HCT116 (cell line): ENCODE data around the gene TMEM185B. TPM values are rescaled to one million over a fixed set of nuclear protein-coding genes. Genes with fewer than 3 reads are reported as not detected.

Experiments
- ATAC-seq: fragments of 200-7000 bp; cut with Tn5 transposase; 2 replicates; pipeline ENCODE4 v1.9.1; 2020; ENCODE audit warnings: mild to moderate bottlenecking, moderate library complexity
- BruUV-seq: library from RNA; stranded (reverse); fragments of 400-500 nt; replicated peaks from 2 replicates; lab custom pipeline; 2021; lab: Mats Ljungman, UMichigan
- CTCF ChIA-PET: fragments of 300-600 bp; sonication (Branson Sonifier 250); formaldehyde crosslinking; loops from one replicate; lab custom pipeline; 2021; ENCODE audit warnings: antibody characterized with exemption; lab: Charles Lee
- POLR2A ChIA-PET: fragments of 300-600, 350-600 bp; sonication (Branson Sonifier 250); formaldehyde crosslinking; loops from one replicate; lab custom pipeline; 2021; ENCODE audit warnings: antibody characterized with exemption; lab: Charles Lee
- RAD21 ChIA-PET, 2 experiments: fragments of 300-600 bp; sonication (Branson Sonifier 250); formaldehyde crosslinking; loops; one replicate each; lab custom pipeline; 2023; ENCODE audit warnings: low total read pairs in 2 of 2; ENCODE audit not compliant: uncharacterized antibody in 2 of 2, unreplicated experiment in 2 of 2, low non-redundant PET in 1 of 2; lab: Charles Lee
- DNase-seq: peaks from one replicate; pipeline ENCODE4 v3.0.0-alpha.2; 2010; ENCODE audit warnings: low read depth, low spot score
- H2AFZ ChIP-seq: fragments of 200-600 bp; shearing (Covaris generic), sonication (generic); 2 replicates; pipeline ENCODE4 v1.6.1; 2017; ENCODE audit warnings: low read depth, mixed run types, mixed read lengths, antibody characterized with exemption, low read length; ENCODE audit not compliant: poor library complexity, severe bottlenecking
- H3K27ac ChIP-seq: 2 replicates; pipeline ENCODE4 v1.5.1; 2012; ENCODE audit warnings: low read depth, low read length
- H3K27me3 ChIP-seq: fragments of 200-600 bp; sonication (generic); 2 replicates; pipeline ENCODE4 v1.6.1; 2016; ENCODE audit warnings: mixed run types, low read length, mixed read lengths; ENCODE audit not compliant: insufficient read depth
- H3K36me3 ChIP-seq, 2 experiments: fragments of 200-500 bp in 1 of 2; fragments of 200-600 bp in 1 of 2; sonication (Bioruptor generic) in 1 of 2; sonication (generic) in 1 of 2; 2 replicates each; pipeline versions ENCODE4 v1.5.1 to v1.6.1; 2014 to 2016; ENCODE audit warnings: low read length in 2 of 2, inconsistent platforms in 1 of 2, mixed read lengths in 1 of 2, mixed run types in 1 of 2; ENCODE audit not compliant: insufficient read depth in 2 of 2, control insufficient read depth in 1 of 2
- H3K4me1 ChIP-seq, 2 experiments: fragments of 200-600 bp in 1 of 2; sonication (generic) in 1 of 2; 2 replicates each; pipeline versions ENCODE4 v1.5.1 to v1.6.1; 2012 to 2017; ENCODE audit warnings: low read length in 2 of 2, inconsistent platforms in 1 of 2, mild to moderate bottlenecking in 1 of 2, mixed read lengths in 1 of 2, mixed run types in 1 of 2, moderate library complexity in 1 of 2; ENCODE audit not compliant: insufficient read depth in 2 of 2, control insufficient read depth in 1 of 2
- H3K4me2 ChIP-seq: fragments of 200-600 bp; sonication (generic); 2 replicates; pipeline ENCODE4 v1.6.1; 2017; ENCODE audit warnings: mixed run types, low read length, mixed read lengths
- H3K4me3 ChIP-seq, 2 experiments: fragments of 200-600 bp in 1 of 2; sonication (generic) in 1 of 2; replicated peaks in 1 of 2; 2 replicates each; pipeline ENCODE4 v1.5.1; 2011 to 2016; ENCODE audit warnings: low read length in 2 of 2, control low read depth in 1 of 2, low read depth in 1 of 2, mild to moderate bottlenecking in 1 of 2, mixed read lengths in 1 of 2, mixed run types in 1 of 2
- H3K79me2 ChIP-seq: fragments of 200-600 bp; sonication (generic); 2 replicates; pipeline ENCODE4 v1.6.1; 2017; ENCODE audit warnings: mild to moderate bottlenecking, mixed run types, low read length, moderate library complexity, mixed read lengths; ENCODE audit not compliant: insufficient read depth
- H3K9ac ChIP-seq: fragments of 200-600 bp; sonication (generic); 2 replicates; pipeline ENCODE4 v1.6.1; 2016; ENCODE audit warnings: low read length, mixed read lengths
- H3K9me2 ChIP-seq: fragments of 200-600 bp; sonication (generic), shearing (Covaris generic); 2 replicates; pipeline ENCODE4 v1.6.1; 2017; ENCODE audit warnings: mixed run types, mild to moderate bottlenecking, moderate library complexity; ENCODE audit not compliant: insufficient read depth
- H3K9me3 ChIP-seq, 2 experiments: fragments of 200-500 bp in 1 of 2; fragments of 200-600 bp in 1 of 2; sonication (Bioruptor generic) in 1 of 2; sonication (generic) in 1 of 2; 2 replicates each; pipeline ENCODE4 v1.6.1; 2014 to 2017; ENCODE audit warnings: low read length in 2 of 2, mixed read lengths in 2 of 2, inconsistent platforms in 1 of 2, low read depth in 1 of 2, mild to moderate bottlenecking in 1 of 2, mixed run types in 1 of 2, moderate library complexity in 1 of 2; ENCODE audit not compliant: control insufficient read depth in 1 of 2, insufficient read depth in 1 of 2
- H4K20me1 ChIP-seq: fragments of 200-600 bp; sonication (generic), shearing (Covaris generic); 2 replicates; pipeline ENCODE4 v1.6.1; 2017; ENCODE audit warnings: mixed run types, mild to moderate bottlenecking, moderate library complexity; ENCODE audit not compliant: insufficient read depth
- CEBPB ChIP-seq: IDR thresholded peaks from 2 replicates; pipeline ENCODE4 v1.6.1; 2012; ENCODE audit warnings: low read depth
- EGR1 ChIP-seq: IDR thresholded peaks from 2 replicates; pipeline ENCODE4 v1.6.1; 2012; ENCODE audit warnings: low read depth
- ELF1 ChIP-seq: IDR thresholded peaks from 2 replicates; pipeline ENCODE4 v1.6.1; 2012; ENCODE audit warnings: low read depth, borderline replicate concordance
- EZH2 ChIP-seq: fragments of 200-600 bp; sonication (generic); IDR thresholded peaks from 2 replicates; pipeline ENCODE4 v1.6.1; 2017; ENCODE audit warnings: antibody characterized with exemption, mixed run types
- EZH2phosphoT487 ChIP-seq: fragments of 200-600 bp; IDR thresholded peaks from 2 replicates; pipeline ENCODE4 v1.6.1; 2018; ENCODE audit warnings: antibody characterized with exemption, borderline replicate concordance
- FOSL1 ChIP-seq: IDR thresholded peaks from 2 replicates; pipeline ENCODE4 v1.6.1; 2012; ENCODE audit warnings: low read depth
- JUND ChIP-seq: IDR thresholded peaks from 2 replicates; pipeline ENCODE4 v1.6.1; 2012
- POLR2A ChIP-seq: IDR thresholded peaks from 2 replicates; pipeline ENCODE4 v1.7.0; 2011; ENCODE audit warnings: borderline replicate concordance; ENCODE audit not compliant: insufficient read depth, insufficient read length; ENCODE audit errors: extremely low read depth
- POLR2AphosphoS5 ChIP-seq: IDR thresholded peaks from 2 replicates; pipeline ENCODE4 v1.6.1; 2011; ENCODE audit warnings: mild to moderate bottlenecking, low read depth, low read length, moderate library complexity
- RAD21 ChIP-seq: IDR thresholded peaks from 2 replicates; pipeline ENCODE4 v1.6.1; 2012; ENCODE audit warnings: low read depth, mild to moderate bottlenecking
- SIN3A ChIP-seq: IDR thresholded peaks from 2 replicates; pipeline ENCODE4 v1.6.1; 2012; ENCODE audit warnings: low read depth
- SP1 ChIP-seq: IDR thresholded peaks from 2 replicates; pipeline ENCODE4 v1.6.1; 2012; ENCODE audit warnings: low read depth
- SRF ChIP-seq: IDR thresholded peaks from 2 replicates; pipeline ENCODE4 v1.6.1; 2012; ENCODE audit warnings: low read depth
- YY1 ChIP-seq: IDR thresholded peaks from 2 replicates; pipeline ENCODE4 v1.6.1; 2011; ENCODE audit warnings: low read length, low read depth, moderate library complexity, mild to moderate bottlenecking; ENCODE audit not compliant: insufficient replicate concordance; ENCODE audit errors: extremely low read depth
- ZFX ChIP-seq: fragments of 450-650 bp; IDR thresholded peaks from 2 replicates; pipeline ENCODE4 v1.6.1; 2017
- ZNF274 ChIP-seq: fragments of 200-500 bp; sonication (Bioruptor generic); IDR thresholded peaks from 2 replicates; pipeline ENCODE4 v1.6.1; 2014; ENCODE audit warnings: mild to moderate bottlenecking, low read depth, low read length, inconsistent platforms
- intact Hi-C: fragments of 100-400 bp; cut with micrococcal nuclease; formaldehyde crosslinking; loops from 2 replicates; pipeline ENCODE4 v1.10.0; 2022
- total RNA-seq: library from RNA; stranded (reverse); gene quantifications from one replicate; pipeline ENCODE4 v1.2.1, GENCODE V29; 2021; ENCODE audit not compliant: unreplicated experiment
- TF ChIP-seq, protein P1 (sequence below): IDR thresholded peaks from 2 replicates; pipeline ENCODE4 v1.6.1; 2011; ENCODE audit warnings: mild to moderate bottlenecking, low read length, moderate library complexity; ENCODE audit not compliant: insufficient replicate concordance; ENCODE audit errors: extremely low read depth
- TF ChIP-seq, protein P2 (sequence below): IDR thresholded peaks from 2 replicates; pipeline ENCODE4 v1.6.1; 2012
- TF ChIP-seq, protein P3 (sequence below), 3 experiments: fragments of 200-600 bp in 1 of 3; sonication (generic) in 1 of 3; IDR thresholded peaks in 2 of 3; conservative IDR thresholded peaks in 1 of 3; 2 replicates each; pipeline ENCODE4 v1.5.1; 2012 to 2017; ENCODE audit warnings: low read depth in 2 of 3, low read length in 2 of 3, antibody characterized with exemption in 1 of 3, borderline replicate concordance in 1 of 3, control low read depth in 1 of 3, mild to moderate bottlenecking in 1 of 3, mixed read lengths in 1 of 3, mixed run types in 1 of 3, moderate library complexity in 1 of 3; ENCODE audit not compliant: insufficient read depth in 1 of 3

TMEM185B gene
- total RNA-seq, 1 experiment from 2014 or later = 27.1 TPM

DNA sequence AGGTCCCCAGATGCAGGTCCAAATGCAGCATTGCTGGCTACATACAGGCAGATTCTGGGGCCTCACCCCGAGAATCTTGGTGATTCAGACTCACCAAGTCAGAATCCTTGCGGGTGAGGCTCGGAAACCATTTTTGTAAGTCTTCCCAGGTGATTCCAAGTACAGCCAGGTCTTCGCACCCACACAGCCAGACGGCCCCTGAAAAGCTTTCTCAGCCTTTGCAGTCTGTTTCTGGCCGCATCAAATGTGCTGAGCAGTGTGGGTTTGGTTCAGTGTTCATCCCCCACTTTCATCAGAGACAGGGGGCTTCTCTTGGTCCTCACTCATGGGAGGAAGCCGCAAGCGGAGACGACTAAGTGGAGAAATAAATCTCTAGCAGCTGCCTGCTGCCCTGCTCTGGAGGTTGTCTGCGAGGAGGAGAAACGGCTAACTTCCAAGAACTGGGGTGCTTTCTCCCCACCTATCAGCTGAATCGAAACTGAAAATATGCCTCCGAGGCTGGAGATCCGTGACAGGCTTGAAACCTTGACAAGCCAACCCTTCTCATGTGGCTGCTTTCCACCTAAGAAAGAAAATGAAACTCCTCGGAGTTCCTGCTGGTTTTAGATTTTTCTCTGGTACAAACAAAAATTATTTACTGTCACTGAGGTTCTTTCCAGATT, 8.9 kb upstream of the TMEM185B start:
- H3K9ac ChIP-seq = no peak overlapping the region
- ATAC-seq = no peak
- CTCF ChIA-PET = no interaction called here

More for the DNA sequence above, 8.9 kb upstream of the TMEM185B start:
- TF ChIP-seq ZFX = no peak
- TF ChIP-seq RAD21 = no peak
- TF ChIP-seq, protein P1, sequence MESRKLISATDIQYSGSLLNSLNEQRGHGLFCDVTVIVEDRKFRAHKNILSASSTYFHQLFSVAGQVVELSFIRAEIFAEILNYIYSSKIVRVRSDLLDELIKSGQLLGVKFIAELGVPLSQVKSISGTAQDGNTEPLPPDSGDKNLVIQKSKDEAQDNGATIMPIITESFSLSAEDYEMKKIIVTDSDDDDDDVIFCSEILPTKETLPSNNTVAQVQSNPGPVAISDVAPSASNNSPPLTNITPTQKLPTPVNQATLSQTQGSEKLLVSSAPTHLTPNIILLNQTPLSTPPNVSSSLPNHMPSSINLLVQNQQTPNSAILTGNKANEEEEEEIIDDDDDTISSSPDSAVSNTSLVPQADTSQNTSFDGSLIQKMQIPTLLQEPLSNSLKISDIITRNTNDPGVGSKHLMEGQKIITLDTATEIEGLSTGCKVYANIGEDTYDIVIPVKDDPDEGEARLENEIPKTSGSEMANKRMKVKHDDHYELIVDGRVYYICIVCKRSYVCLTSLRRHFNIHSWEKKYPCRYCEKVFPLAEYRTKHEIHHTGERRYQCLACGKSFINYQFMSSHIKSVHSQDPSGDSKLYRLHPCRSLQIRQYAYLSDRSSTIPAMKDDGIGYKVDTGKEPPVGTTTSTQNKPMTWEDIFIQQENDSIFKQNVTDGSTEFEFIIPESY = no peak
- TF ChIP-seq EZH2 = no peak
- TF ChIP-seq CEBPB = no peak
- no peak for TF ChIP-seq SP1
- no peak for TF ChIP-seq EGR1
- TF ChIP-seq SRF = no peak
- no peak for TF ChIP-seq YY1
- no peak for TF ChIP-seq ZNF274
- TF ChIP-seq ELF1 = no peak
- TF ChIP-seq POLR2A = no peak
- TF ChIP-seq, protein P2, sequence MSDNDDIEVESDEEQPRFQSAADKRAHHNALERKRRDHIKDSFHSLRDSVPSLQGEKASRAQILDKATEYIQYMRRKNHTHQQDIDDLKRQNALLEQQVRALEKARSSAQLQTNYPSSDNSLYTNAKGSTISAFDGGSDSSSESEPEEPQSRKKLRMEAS = no peak
- no peak for TF ChIP-seq FOSL1
- no peak for TF ChIP-seq JUND
- TF ChIP-seq POLR2AphosphoS5 = no peak
- TF ChIP-seq, protein P3, sequence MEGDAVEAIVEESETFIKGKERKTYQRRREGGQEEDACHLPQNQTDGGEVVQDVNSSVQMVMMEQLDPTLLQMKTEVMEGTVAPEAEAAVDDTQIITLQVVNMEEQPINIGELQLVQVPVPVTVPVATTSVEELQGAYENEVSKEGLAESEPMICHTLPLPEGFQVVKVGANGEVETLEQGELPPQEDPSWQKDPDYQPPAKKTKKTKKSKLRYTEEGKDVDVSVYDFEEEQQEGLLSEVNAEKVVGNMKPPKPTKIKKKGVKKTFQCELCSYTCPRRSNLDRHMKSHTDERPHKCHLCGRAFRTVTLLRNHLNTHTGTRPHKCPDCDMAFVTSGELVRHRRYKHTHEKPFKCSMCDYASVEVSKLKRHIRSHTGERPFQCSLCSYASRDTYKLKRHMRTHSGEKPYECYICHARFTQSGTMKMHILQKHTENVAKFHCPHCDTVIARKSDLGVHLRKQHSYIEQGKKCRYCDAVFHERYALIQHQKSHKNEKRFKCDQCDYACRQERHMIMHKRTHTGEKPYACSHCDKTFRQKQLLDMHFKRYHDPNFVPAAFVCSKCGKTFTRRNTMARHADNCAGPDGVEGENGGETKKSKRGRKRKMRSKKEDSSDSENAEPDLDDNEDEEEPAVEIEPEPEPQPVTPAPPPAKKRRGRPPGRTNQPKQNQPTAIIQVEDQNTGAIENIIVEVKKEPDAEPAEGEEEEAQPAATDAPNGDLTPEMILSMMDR (IDR thresholded peaks at IDR 0.05 in 2 of 3, conservative IDR thresholded peaks at IDR 0.05 in 1 of 3; ENCODE audit: borderline replicate concordance in 1 of 3, insufficient read depth in 1 of 3, low read depth in 2 of 3, low read length in 2 of 3) = no peak
- TF ChIP-seq SIN3A = no peak
- TF ChIP-seq EZH2phosphoT487 = no peak
- no peaks in the 10 kb centered on the region for H4K20me1 ChIP-seq
- H3K27me3 ChIP-seq = no peaks in the 10 kb centered on the region
- POLR2A ChIA-PET = no interaction called here
- H2AFZ ChIP-seq = no peak overlapping the region
- DNase-seq = no peak
- H3K4me1 ChIP-seq = peaks cover 2 to 17% of the 10 kb centered on the region in 2 experiments
- no TSS peak for BruUV-seq
- no peak overlapping the region for H3K4me3 ChIP-seq
- H3K4me2 ChIP-seq = no peak overlapping the region
- no peaks in the 10 kb centered on the region for H3K9me3 ChIP-seq
- H3K36me3 ChIP-seq = no peaks in the 10 kb centered on the region
- no peaks in the 10 kb centered on the region for H3K9me2 ChIP-seq
- RAD21 ChIA-PET = no interaction called here
- intact Hi-C loops = no loop called here
- no peak overlapping the region for H3K27ac ChIP-seq
- no peaks in the 10 kb centered on the region for H3K79me2 ChIP-seq
